ENCODE data around the gene ASB13. TPM values are rescaled to one million over a fixed set of nuclear protein-coding genes. Genes with fewer than 3 reads are reported as not detected.

The ASB13 gene
- polyA plus RNA-seq, 12 donors = 8.0 to 14.6 (median 11.0) TPM; not detected in 1

DNA sequence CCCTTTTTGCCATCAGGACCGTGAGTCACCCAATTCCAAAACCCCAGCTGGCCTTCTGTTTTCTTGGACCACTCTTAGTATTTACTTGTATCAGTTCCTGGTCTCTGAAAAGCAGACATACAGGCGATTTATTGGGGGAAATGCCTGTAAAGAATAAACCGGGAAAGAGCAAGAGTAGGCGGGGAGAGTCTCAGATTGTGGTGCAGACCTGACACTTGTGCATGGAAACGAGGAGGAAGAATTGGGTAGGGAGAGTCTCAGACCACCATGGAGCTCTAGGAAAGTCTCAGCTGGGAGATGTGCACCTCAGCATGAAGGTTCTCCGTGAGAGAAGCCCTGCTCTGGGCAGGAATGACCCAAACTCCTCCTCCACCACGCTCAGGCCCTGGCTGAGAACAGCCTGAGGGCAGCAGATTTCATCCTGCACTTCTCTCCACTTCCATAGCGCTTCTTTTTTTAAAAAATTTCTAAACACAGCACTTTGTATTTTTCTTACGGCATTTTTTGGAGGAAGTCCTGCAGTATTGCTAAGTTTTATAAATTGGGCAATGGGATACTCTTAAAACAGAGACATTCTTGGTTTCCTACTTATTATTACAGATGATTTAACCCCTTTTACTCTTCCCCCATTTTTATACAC lies 12.1 kb upstream of the ASB13 start:
- no peak for DNase-seq

DNA sequence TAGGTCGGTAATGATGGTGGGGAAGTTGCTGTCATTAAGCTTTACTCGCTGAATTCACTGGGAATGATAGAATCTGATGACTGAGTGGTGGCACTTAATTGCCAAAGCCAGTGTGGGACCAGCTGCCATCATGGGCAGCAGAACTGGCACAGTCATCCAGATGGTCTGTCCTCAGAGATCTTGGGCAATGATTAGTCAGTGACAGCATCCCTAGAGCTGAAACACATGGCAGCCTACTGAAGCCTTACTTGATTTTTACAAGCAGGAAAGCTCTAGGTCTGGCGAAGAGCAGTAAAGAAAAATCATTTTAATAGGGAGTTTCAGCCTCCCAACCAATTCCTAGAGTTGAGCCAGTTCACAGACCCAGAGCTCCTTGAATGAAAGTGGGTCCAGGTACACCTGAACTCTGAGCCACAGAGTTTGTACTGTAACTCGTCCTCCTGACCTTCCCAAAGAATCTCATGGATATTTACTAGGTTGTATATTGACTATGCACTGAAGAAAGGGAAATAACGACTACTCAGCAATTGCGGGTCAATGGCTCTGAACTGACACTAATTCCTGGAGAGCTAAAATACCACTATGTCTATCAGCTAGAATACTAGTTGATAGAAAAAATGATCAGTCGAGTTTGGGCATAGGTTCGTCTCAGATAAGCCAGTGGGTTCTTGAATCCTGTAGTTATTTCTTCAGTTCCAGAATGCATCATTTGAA lies 4.4 kb upstream of the ASB13 start:
- no peak for DNase-seq

DNA sequence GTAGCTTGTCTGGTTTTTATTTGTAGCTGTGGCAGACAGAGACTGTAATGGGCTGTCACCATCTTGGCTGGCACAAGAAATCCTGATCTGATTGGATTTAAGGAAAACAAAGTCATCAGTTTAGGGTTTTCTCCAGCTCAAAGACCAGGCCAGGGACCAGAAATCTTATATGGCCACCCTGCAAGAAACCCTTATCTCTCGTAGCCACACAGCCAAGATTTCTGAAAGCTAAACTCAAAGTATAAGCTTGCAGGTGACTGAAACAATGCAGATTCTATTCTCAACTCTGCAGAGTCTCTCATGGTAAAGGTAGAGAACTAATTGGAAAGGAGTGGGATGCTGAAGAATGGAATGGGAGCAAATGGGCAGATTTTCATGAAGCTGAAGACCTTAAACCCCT lies 3.2 kb upstream of the ASB13 start:
- no peak for DNase-seq

DNA sequence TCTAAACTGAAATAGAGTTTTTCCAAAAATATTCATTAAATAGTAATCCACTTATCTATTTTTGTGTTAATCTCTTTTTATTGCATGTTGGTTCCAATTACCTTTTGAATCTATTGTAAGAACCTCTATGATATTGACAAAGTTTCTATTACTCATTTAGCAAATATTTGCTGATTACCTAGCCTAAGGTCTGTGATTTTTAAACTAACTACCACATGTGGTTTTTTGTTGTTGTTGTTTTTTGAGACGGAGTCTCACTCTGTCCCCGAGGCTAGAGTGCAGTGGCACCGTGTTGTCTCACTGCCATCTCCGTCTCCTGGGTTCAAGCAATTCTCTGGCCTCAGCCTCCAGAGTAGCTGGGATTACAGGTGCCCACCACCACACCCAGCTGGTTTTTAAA lies 2.0 kb upstream of the ASB13 start:
- no peak for DNase-seq

DNA sequence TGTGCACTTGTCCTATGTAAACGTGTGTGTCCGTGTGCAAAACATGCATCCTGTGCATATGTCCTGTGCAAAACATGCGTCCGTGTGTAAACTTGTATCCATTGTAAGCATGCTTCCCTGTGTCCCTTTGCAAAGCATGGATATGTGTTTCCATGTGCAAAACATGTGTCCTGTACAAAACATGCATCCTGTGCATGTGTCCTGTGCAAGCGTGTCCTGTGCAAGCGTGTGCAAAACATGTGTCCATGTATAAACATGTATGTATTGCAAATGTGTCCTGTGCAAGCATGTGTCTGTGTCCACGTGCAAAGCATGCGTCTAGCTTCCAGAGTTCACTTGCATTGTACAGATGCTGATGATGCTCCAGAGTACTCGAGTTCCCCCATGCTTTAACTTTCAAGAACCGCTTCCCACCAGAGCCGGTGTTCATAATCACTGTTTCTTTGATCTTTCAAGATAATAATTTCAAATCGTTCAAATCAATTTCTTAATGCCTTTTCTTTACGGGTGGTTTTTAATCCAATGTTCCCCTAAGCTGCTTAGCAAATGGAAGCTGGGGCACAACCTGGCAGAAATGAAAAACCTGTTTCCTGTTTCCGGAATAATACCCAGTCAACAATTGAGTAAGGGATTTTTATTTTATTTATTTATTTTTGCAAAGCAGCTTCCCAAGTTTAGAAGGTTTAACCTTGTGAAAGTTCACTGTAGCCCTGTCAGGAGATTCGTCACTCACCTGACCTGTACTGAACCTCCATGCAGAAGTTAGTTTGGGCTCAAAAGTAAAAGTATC lies 641 bp upstream of the ASB13 start:
- DNase-seq = no peak

DNA sequence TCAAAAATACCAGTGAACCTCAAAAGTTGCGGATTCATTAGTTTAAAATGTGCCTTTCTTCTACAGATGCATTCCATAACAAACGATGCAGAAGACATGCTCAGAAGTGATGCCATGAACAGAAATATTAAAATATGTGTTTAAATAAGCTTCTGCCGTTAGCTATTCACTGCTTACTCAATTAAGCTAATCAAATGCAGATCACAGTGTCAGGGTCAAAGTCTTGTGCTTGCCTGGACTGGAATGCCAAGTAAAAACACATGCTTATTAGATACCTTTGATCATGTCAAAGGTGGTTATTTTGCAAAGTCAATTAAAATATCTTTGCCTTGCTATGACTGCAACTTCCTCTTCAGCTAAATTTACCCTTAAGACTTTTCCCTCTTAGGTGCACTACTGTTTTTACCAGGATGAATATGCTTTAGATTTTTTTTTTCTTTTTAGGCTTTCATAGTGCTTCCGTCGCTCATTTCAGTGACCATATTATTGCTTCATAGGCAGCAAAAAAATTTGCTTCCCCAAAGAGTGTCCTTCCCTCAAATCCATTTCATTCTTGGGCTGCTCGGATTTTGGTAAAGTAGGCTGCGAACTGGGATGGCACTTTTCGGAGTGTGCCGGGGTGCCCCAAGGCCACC lies 905 bp downstream of the ASB13 start:
- no peak for DNase-seq

DNA sequence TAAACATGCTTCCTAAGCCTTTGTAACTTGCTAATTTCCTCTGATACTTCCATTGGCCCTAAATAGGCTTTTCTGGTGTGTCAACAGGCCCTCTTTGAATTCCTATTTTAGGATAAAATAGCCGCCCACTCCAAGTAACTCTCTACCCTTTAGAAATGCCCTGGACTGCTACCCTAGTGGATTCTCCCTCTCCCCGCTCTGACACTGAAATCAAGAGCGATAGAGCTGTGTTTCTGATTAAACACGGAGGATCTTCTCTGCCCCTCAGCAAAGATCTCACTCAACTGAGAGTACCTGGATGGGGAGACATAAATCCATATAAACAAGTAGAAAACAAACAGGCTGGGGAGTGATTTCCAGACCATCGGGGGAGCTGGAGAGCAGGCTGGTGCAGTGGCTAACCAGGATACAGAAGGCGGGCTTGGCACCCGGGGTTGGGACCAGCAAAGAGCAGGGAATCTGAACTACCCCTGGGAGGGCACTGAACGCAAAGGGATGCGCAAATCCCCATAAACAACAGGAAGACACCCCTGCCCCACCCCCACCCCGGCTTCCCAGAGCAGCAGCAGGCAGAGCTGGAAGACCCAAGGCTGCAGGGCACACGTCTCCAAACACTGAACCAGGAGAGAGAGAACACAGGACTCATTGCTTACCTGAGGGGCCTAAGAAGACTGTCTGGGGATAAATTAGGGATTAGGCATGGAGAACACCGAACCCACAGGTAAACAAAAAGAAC lies 2.5 kb downstream of the ASB13 start:
- DNase-seq = no peak

DNA sequence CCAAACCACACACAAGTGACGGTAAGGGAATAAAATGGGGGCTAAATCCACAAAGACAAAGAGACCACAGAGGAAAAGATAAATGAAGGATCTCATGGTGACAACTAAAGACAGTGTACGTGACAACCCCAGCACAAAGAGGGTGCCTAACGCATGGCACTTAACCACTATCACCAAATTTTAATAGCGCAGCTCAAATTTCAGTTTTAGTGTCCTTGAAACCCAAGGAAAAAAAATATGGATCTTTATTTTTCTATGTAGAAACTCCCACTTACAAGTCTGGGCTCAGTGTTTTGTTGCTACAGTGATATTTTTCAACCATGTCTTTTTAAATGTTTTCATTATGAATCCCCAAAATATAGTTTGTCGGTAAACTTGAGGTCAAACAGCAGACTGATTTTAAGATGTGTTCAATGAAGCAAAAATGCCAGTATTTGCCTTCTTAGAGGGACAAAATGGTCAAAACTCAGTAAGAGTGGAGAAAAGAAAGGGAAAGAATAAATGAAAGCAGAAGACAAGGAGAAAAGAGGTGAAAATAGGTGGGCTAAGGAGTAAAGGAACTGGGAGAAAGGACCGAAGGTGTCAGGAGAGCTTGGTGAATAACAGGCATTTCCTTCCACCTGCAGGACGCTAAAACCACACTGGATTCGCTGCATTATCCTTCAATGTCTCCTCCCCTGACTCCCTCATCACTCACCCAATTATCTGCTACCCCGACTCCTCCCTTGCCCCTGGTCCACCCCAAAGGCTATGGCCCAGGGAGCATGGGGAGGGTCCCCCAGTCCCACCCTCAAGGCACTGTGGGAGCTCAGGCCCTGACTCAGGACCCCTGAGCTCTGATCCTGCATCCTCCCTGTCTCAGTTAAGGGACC lies 3.5 kb downstream of the ASB13 start:
- no peak for DNase-seq

DNA sequence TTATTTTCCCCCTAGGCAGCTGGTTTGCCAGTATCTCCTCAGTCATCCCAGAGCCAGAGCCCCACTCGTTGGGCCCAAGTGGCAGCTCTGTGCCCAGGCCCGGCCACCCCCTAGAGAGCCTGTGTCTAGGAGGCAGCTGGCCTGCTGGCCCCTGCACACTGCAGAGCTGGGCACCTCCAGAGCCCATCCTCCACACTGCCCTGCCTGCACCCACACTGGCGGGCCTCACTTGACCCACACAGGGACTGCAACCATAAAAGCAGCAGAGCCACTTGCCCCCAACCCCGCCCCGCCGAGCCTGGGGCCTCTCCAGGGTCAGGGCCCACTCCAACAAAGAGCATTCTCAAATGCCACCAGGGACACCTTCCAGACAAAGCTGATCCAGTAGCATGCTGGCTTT lies 5.4 kb downstream of the ASB13 start:
- DNase-seq = no peak

DNA sequence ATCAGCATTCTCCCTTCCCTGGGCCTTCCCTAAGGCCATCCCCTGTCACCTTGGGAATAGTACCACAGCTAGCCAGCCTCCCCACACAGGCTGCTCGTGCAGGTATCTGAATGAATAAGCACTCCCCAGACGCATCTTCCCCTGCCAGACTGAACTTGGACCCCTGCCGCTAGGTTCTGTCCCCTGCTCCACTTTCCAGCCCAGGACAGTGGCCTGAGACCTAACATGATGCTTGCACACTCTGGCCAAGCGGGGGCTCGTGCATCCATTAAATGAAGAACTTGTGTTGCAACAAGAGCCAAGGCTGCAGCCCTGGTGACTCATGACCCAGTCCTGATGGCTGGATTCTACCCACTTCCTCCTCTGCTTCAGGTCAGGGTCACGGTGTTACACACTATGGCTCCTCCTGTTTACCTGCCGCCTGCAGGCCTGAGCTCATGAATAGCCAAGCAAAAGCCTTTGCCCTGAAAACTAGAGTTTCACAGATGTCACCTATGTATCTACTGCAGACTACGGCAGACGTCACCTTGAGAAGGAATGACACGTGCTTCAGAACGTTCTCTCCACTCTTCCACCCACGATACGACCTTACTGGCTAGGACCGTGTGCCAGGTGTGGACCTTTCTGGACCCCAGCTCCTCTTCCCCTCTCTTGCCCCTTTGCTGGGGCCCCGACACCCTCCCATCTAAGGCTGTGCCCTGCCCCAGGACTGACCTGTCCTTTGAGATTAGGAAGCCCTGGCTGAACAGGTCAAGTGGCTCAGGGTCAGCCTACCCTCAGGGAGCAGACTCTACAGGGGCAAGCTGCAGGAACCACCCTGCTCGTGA lies 6.5 kb downstream of the ASB13 start:
- no peak for DNase-seq

DNA sequence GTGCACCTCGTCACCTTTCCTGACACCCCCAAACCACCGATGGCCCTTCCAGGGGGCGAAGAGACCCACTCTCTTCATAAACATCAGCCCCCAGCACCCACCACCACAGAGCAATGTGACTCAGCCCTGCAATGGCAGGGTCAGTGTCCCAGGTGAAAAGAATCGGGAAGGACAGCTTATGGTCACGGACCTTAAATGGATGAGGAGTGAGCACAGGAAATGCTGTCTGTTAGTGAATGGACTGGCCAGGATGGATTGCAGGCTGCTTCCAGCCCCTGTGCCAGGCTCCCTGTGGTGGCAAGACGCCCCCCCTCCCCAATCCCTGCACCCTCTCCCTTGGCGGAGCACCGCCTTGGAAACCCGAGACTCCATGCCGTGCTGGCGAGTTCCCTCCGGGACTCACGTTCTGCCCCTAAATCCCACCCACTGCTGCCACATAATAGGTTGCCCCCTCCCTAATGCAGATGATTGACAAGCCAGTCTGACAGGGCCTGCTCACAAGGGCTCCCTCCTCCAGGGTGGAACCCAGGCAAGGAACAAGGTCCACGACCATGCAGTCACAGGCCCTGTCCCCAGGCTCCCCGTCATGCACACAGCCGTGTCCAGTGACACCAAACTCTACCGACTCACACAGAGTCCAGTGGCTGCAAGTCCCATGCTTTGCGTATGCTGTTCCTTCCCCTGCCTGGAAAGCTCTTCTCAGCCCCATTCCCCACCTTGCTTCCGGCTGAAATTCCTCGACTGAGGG lies 7.3 kb downstream of the ASB13 start:
- DNase-seq = no peak

DNA sequence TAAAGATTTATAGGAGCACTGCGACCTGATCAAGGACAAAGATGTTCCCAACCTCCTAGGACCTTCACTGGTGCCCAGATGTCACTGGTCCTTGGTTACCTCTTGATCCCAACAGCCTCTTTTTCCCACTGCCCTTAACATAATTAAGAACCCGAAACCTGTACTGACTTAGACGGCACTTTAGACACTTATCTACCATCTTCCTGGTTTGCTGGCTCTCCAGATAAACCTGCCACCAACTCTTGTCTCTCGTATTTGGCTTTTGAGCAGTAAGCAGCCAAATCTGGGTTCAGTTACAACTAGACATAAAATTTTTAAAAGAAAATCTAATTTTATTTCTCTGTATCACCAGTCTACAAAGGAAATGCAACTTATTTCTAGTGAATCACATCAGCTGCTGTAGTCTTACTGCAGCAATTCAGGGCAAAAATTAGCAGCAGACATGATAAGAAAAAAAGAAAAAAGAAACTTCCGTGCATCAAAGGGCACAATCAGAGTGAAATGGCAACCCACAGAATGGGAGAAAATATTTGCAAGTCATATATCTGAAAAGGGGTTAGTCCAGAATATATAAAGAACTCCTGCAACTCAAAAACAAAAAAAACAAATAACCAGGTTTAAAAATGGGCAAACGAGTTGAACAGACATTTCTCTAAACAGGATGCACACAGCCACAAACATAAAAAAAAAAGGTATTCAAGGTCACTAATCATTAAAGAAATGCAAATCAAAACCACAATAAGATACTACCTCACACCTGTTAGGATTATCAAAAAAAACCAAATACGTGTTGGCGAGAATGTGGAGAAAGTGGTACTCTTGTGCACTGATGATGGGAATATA lies 9.4 kb downstream of the ASB13 start:
- DNase-seq = no peak

DNA sequence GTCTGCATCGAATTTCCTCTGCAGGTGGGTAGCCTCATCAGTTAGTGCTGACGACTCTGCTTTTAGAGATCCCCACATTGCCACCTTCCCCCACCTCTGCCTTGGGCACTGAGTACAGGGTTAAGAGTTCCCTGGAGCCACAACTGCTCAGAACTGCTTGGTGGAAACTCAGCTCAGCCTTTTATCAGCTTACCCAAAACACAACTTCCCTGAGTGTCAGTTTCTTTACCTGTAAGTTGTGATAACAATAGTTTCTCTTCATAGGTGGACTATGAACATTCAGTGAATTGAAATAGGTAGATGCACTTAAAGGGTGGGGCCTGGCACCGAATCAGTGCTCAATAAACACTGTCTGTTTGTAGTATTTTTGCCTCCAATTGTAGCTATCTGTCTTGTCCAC lies 11.3 kb downstream of the ASB13 start:
- DNase-seq = no peak

DNA sequence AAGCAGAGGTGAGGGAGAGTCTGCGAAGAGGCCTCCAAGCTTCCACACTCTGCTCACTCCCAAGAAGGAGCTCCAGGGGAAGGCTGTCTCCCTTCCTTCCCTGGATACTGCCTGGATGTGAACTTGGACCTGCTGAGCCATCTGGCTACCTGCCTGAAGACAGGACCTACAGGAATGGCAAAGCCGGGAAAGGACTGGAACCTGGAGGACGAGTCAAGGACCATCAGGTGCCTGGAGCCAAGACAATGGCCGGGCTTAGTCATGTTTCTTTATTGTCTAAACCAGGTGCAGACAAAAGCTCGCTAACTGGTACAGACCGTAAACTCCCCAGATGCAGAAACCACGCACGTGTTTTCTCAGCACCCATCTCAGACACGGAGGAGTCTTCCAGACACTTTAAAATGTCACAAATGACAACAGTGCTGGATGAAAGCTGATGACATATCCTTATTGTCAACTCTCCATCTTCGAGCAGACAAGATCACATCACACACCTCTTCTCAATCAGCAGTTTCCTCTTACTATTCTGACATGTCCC lies 12.1 kb downstream of the ASB13 start:
- no peak for DNase-seq

DNA sequence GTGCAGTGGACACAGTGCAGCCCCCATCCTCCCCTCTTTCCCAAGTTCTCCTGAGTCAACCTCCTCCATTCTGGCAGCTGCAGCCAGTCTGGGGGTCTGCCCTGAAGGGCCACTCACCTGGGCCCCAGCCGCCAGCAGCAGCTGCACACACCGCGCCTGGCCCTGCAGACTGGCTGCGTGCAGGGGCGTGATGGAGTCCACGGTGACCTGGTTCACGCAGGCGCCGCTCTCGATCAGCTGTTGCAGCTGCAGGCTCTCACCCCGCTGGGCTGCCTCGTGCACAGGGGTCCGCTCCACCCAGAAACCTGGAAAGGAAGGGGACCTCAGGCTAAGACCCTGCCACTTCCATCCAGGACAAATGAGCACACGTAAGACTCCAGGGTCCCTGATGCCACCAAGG lies 13.6 kb downstream of the ASB13 start:
- no peak for DNase-seq

DNA sequence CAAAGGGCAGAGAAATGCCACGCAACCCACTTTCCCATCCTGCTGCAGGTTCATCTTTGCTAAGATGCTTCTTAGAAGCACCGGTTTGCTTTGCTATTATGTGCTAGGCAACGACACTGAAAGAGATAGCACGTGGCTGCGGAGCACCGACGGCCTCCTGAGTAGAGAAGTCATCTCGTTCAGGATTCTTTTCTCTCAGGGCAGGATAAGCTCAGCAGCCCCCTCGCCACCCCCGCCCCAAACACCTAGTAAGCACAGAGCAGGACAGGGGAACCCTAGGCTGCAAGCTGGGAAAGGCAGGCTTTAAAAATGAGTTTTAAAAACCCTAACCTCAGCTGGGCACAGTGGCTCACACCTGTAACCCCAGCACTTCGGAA lies 15.0 kb downstream of the ASB13 start:
- DNase-seq = no peak

DNA sequence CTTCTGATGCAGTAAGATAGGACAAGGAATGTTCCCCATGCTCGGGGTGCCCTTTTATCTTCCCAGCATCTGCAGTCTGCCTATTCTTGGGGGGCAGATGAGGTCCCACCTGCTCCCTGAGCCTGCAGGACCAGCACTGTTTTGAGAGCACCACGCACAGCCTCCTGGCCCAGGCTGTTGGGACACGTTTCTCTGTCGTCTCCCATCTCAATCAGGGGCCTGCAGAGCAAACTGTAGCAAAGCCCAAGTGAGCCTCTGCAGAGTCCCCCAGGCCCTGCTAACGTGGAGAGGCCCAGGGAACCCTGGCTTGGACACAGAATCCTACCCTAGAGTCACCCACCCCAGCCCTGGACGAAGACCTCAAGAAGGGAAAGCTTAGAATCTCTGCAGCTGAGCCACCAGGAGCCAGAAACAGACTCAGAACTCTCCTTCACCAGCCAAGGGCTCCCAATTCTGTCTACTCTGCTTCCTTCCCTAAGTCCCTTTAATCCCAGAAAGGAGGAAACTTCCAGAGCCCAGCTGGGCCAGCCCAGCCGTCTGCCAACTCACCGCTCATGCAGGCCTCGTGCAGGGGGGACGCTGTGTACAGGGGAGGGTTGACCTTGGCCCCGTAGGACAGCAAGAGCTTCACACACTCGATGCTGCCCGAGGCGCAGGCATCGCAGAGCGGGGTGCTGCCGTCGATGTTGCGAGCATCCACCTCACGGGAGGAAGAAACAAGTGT lies 15.6 kb downstream of the ASB13 start:
- DNase-seq = no peak
